Measurements from ENCODE around the gene SPEF1. TPM values are rescaled to one million over a fixed set of nuclear protein-coding genes. Genes with fewer than 3 reads are reported as not detected.

Gene SPEF1
- total and polyA plus RNA-seq, 2 of the 13 experiments (the other 11 are each of a cell fraction or from before 2014, with no cell fraction given) = 0.11 to 0.27 TPM

- TF ChIP-seq HES4 (CRISPR knock-in tag; IDR thresholded peaks at IDR 0.05; ENCODE audit: borderline replicate concordance) (peak; percentile 92; the same call in 1 of the 2 replicates), RBAK (CRISPR knock-in tag; IDR thresholded peaks at IDR 0.05) (no peak), ZNF501 (CRISPR knock-in tag; IDR thresholded peaks at IDR 0.05) (no peak; the same call in 1 of the 2 replicates), IKZF4 (CRISPR knock-in tag; IDR thresholded peaks at IDR 0.05; ENCODE audit: borderline replicate concordance, low read depth, not compliant biosample characterization) (peak; percentile 95), SCMH1 (CRISPR knock-in tag; IDR thresholded peaks at IDR 0.05; ENCODE audit: borderline replicate concordance) (no peak), NFAT5 (CRISPR knock-in tag; IDR thresholded peaks at IDR 0.05) (peak; percentile 72; the same call in 1 of the 2 replicates), ZNF878 (CRISPR knock-in tag; IDR thresholded peaks at IDR 0.05) (peak; percentile 97; the same call in 1 of the 2 replicates), ZNF577 (CRISPR knock-in tag; IDR thresholded peaks at IDR 0.05; ENCODE audit: borderline replicate concordance, low read depth) (peak; percentile 58; the same call in 1 of the 2 replicates), BRCA1 (CRISPR knock-in tag; IDR thresholded peaks at IDR 0.05) (peak; percentile 79), ZNF615 (CRISPR knock-in tag; IDR thresholded peaks at IDR 0.05; ENCODE audit: borderline replicate concordance) (no peak), ZMAT3 (CRISPR knock-in tag; conservative IDR thresholded peaks at IDR 0.05) (peak; percentile 85; the same call in 1 of the 2 replicates)
- TF ChIP-seq, protein P1, sequence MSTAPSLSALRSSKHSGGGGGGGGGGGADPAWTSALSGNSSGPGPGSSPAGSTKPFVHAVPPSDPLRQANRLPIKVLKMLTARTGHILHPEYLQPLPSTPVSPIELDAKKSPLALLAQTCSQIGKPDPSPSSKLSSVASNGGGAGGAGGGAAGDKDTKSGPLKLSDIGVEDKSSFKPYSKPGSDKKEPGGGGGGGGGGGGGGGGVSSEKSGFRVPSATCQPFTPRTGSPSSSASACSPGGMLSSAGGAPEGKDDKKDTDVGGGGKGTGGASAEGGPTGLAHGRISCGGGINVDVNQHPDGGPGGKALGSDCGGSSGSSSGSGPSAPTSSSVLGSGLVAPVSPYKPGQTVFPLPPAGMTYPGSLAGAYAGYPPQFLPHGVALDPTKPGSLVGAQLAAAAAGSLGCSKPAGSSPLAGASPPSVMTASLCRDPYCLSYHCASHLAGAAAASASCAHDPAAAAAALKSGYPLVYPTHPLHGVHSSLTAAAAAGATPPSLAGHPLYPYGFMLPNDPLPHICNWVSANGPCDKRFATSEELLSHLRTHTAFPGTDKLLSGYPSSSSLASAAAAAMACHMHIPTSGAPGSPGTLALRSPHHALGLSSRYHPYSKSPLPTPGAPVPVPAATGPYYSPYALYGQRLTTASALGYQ (CRISPR knock-in tag; IDR thresholded peaks at IDR 0.05) = peak; percentile 77
- TF ChIP-seq, protein P2, sequence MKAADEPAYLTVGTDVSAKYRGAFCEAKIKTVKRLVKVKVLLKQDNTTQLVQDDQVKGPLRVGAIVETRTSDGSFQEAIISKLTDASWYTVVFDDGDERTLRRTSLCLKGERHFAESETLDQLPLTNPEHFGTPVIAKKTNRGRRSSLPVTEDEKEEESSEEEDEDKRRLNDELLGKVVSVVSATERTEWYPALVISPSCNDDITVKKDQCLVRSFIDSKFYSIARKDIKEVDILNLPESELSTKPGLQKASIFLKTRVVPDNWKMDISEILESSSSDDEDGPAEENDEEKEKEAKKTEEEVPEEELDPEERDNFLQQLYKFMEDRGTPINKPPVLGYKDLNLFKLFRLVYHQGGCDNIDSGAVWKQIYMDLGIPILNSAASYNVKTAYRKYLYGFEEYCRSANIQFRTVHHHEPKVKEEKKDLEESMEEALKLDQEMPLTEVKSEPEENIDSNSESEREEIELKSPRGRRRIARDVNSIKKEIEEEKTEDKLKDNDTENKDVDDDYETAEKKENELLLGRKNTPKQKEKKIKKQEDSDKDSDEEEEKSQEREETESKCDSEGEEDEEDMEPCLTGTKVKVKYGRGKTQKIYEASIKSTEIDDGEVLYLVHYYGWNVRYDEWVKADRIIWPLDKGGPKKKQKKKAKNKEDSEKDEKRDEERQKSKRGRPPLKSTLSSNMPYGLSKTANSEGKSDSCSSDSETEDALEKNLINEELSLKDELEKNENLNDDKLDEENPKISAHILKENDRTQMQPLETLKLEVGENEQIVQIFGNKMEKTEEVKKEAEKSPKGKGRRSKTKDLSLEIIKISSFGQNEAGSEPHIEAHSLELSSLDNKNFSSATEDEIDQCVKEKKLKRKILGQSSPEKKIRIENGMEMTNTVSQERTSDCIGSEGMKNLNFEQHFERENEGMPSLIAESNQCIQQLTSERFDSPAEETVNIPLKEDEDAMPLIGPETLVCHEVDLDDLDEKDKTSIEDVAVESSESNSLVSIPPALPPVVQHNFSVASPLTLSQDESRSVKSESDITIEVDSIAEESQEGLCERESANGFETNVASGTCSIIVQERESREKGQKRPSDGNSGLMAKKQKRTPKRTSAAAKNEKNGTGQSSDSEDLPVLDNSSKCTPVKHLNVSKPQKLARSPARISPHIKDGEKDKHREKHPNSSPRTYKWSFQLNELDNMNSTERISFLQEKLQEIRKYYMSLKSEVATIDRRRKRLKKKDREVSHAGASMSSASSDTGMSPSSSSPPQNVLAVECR (CRISPR knock-in tag; IDR thresholded peaks at IDR 0.05; ENCODE audit: borderline replicate concordance) = peak; percentile 99
- TF ChIP-seq, protein P3, sequence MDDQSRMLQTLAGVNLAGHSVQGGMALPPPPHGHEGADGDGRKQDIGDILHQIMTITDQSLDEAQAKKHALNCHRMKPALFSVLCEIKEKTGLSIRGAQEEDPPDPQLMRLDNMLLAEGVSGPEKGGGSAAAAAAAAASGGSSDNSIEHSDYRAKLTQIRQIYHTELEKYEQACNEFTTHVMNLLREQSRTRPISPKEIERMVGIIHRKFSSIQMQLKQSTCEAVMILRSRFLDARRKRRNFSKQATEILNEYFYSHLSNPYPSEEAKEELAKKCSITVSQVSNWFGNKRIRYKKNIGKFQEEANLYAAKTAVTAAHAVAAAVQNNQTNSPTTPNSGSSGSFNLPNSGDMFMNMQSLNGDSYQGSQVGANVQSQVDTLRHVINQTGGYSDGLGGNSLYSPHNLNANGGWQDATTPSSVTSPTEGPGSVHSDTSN (CRISPR knock-in tag; IDR thresholded peaks at IDR 0.05; ENCODE audit: borderline replicate concordance) = peak; percentile 87; the same call in 1 of the 2 replicates
These were observed 13.6 kb downstream of the SPEF1 start, which contains the start of gene ADISSP (continued) for GRCh38 chr20:3767427-3768341.
